B cell (primary cell): ENCODE measurements around the gene GTF2A1L.

Experiments used
- CTCF ChIP-seq: fragments of 200-600 bp; IDR thresholded peaks from one replicate; pipeline ENCODE4 v1.8.0; 2022; ENCODE audit warnings: antibody characterized with exemption, mild to moderate bottlenecking
- EZH2 ChIP-seq: IDR thresholded peaks from 2 replicates; pipeline ENCODE4 v1.6.1; 2012; ENCODE audit warnings: borderline replicate concordance, low read depth, mild to moderate bottlenecking, moderate library complexity, low read length; ENCODE audit not compliant: insufficient read depth, poor library complexity, severe bottlenecking

DNA sequence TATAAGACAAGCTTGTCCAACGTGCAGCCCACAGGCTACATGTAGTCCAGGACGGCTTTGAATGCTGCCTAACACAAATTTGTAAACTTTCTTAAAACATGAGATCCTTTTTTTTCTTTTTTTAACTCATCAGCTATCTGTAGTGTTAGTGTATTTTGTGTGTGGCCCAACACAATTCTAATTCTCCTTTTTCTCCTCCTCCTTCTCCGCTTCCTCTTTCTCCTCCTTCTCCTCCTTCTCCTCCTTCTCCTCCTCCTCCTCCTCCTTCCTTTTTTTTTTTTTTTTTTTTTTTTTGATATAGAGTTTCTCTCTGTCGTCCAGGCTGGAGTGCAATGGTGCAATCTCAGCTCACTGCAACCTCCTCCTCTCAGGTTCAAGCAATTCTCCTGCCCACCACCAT is 39.3 kb upstream of the GTF2A1L start:
- no peak for TF ChIP-seq CTCF
- TF ChIP-seq EZH2: no peak
